Right atrium auricular region (tissue), 2 donors: ENCODE data around the gene SPP1. TPM values are rescaled to one million over a fixed set of nuclear protein-coding genes. Genes with fewer than 3 reads are reported as not detected.

Experiments
- DNase-seq: peaks from one replicate; pipeline ENCODE4 v3.0.0-alpha.2; 2019; ENCODE audit warnings: low spot score
- H3K27ac ChIP-seq, 2 donors: fragments of 200-600 bp; sonication (generic); 1 replicate in 1 of 2; 2 replicates in 1 of 2; pipeline ENCODE4 v1.5.1; 2016 to 2019
- H3K27me3 ChIP-seq, 2 donors: fragments of 200-600 bp; sonication (generic); one replicate each; pipeline versions ENCODE4 v1.5.1 to v1.6.0; 2017 to 2019
- H3K36me3 ChIP-seq: fragments of 200-600 bp; sonication (generic); one replicate; pipeline ENCODE4 v1.5.1; 2016
- H3K4me1 ChIP-seq, 2 donors: fragments of 200-600 bp; sonication (generic); one replicate each; pipeline versions ENCODE4 v1.5.1 to v1.6.0; 2017 to 2019
- H3K4me3 ChIP-seq, 2 donors: fragments of 200-600 bp; sonication (generic); 1 replicate in 1 of 2; 2 replicates in 1 of 2; pipeline ENCODE4 v1.5.1; 2017 to 2019; ENCODE audit warnings: mild to moderate bottlenecking in 1 of 2, moderate library complexity in 1 of 2
- H3K9me3 ChIP-seq, 2 donors: fragments of 200-600 bp; sonication (generic); one replicate each; pipeline ENCODE4 v1.5.1; 2019
- total RNA-seq, 2 donors: library from RNA; depleted of rRNA; stranded (reverse); fragments of >200 nt; gene quantifications; one replicate each; pipeline ENCODE4 v1.1.0, GENCODE V29; 2016
- TF ChIP-seq, protein P1 (sequence below), 2 donors: fragments of 200-600 bp; sonication (generic); IDR thresholded peaks; one replicate each; pipeline ENCODE4 v1.5.1; 2019; ENCODE audit warnings: antibody characterized with exemption in 2 of 2

Gene SPP1
- total RNA-seq = 10 to 100 TPM; 15.0 to 41.3 TPM

DNA sequence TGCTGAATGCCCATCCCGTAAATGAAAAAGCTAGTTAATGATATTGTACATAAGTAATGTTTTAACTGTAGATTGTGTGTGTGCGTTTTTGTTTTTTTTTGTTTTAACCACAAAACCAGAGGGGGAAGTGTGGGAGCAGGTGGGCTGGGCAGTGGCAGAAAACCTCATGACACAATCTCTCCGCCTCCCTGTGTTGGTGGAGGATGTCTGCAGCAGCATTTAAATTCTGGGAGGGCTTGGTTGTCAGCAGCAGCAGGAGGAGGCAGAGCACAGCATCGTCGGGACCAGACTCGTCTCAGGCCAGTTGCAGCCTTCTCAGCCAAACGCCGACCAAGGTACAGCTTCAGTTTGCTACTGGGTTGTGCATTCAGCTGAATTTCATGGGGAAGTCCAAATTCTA lies at the start of gene SPP1:
Gene SPP1 (plus strand): TSS at position 249 of the 400 bp plus-strand sequence. CDS start 1,182 bp downstream, outside the sequence.
- no peaks in the 10 kb centered on the region for H3K9me3 ChIP-seq
- H3K27ac ChIP-seq = no peak within 1 kb of the TSS
- TF ChIP-seq, protein P1, sequence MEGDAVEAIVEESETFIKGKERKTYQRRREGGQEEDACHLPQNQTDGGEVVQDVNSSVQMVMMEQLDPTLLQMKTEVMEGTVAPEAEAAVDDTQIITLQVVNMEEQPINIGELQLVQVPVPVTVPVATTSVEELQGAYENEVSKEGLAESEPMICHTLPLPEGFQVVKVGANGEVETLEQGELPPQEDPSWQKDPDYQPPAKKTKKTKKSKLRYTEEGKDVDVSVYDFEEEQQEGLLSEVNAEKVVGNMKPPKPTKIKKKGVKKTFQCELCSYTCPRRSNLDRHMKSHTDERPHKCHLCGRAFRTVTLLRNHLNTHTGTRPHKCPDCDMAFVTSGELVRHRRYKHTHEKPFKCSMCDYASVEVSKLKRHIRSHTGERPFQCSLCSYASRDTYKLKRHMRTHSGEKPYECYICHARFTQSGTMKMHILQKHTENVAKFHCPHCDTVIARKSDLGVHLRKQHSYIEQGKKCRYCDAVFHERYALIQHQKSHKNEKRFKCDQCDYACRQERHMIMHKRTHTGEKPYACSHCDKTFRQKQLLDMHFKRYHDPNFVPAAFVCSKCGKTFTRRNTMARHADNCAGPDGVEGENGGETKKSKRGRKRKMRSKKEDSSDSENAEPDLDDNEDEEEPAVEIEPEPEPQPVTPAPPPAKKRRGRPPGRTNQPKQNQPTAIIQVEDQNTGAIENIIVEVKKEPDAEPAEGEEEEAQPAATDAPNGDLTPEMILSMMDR (IDR thresholded peaks at IDR 0.05) = no peak
- no peak within 1 kb of the TSS for H3K4me3 ChIP-seq
- H3K36me3 ChIP-seq = no peaks in the 10 kb centered on the region
- no peaks in the 10 kb centered on the region for H3K4me1 ChIP-seq
- no peaks in the 10 kb centered on the region for H3K27me3 ChIP-seq
- DNase-seq = no peak

DNA sequence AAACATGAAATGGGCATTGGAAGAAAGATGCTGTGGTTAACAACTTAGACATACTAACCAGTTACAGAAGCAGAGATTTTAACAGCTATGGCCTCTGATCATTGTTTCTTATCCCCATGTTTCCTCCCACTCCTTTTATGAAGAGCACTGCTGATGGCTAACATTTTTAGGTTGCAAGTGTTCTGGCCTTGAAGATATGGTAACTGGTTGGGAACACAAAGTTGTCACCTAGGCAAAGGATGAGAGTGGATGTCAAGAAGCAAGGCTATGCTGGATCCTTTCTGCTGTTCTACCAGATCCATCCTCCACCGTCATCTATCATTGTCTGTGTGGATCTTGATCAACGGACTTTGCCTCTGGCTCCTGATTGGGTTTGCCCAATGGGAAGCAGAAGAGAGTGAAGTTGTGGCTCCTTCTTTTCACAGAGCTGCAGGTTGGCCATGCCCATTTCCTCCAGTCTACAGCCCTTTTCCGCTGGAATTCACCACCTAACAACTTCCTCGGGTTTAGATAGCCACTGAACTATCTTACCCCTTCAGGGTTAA lies 48.9 kb upstream of the SPP1 start:
- Histone ChIP-seq H3K4me1 (no peaks in the 10 kb centered on the region), H3K27ac (no peak overlapping the region), H3K36me3 (no peaks in the 10 kb centered on the region), H3K27me3 (no peaks in the 10 kb centered on the region), H3K9me3 (peaks cover 0 to under 1% of the 10 kb centered on the region in 2 donors), H3K4me3 (no peak overlapping the region)
- no peak for DNase-seq
- TF ChIP-seq, protein P1 (IDR thresholded peaks at IDR 0.05) = no peak

DNA sequence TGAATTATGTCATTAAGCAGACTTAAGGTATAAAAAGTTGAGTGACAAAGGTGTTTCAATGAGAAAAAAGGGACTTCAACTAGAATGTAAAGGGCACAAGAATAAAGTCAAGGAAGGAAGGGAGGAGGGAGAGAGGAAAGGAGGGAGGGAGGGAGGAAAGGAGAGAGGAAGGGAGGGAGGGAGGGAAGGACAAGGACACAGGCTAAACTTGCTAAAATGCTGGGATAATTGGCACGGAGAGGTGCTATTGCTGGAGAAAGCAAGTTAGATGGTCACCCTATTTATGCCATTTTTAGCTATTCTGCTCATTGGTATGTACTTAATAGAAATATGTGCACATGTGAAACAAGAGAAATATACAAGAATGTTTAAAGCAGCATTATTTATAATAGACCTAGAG lies 44.9 kb upstream of the SPP1 start:
- no peaks in the 10 kb centered on the region for H3K4me1 ChIP-seq
- H3K36me3 ChIP-seq = no peaks in the 10 kb centered on the region
- no peak overlapping the region for H3K27ac ChIP-seq
- peaks cover 0 to 10% of the 10 kb centered on the region in 2 donors for H3K9me3 ChIP-seq
- TF ChIP-seq, protein P1 (IDR thresholded peaks at IDR 0.05) = no peak
- H3K27me3 ChIP-seq = no peaks in the 10 kb centered on the region
- no peak overlapping the region for H3K4me3 ChIP-seq
- no peak for DNase-seq

DNA sequence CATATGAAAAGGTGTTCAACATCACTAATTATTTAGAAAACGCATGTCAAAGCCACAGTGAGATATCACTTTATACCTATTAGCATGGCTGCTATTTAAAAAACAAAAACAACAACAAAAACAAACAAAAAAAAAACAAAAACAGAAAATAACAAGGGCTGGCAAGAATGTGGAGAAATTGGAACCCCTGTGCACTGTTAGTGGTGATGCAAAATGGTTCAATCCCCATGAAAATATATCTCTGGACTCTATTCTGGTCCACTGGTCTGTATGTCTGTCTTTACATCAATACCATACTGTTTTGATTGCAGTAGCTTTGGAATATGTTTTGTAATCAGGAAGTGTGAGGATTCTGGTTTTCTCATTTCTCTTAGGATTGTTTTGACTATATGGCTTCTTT lies 43.6 kb upstream of the SPP1 start:
- Histone ChIP-seq H3K27me3 (no peaks in the 10 kb centered on the region), H3K27ac (no peak overlapping the region), H3K4me1 (no peaks in the 10 kb centered on the region), H3K36me3 (no peaks in the 10 kb centered on the region), H3K9me3 (peaks cover 0 to 10% of the 10 kb centered on the region in 2 donors), H3K4me3 (no peak overlapping the region)
- DNase-seq = no peak
- TF ChIP-seq, protein P1 (IDR thresholded peaks at IDR 0.05) = no peak

DNA sequence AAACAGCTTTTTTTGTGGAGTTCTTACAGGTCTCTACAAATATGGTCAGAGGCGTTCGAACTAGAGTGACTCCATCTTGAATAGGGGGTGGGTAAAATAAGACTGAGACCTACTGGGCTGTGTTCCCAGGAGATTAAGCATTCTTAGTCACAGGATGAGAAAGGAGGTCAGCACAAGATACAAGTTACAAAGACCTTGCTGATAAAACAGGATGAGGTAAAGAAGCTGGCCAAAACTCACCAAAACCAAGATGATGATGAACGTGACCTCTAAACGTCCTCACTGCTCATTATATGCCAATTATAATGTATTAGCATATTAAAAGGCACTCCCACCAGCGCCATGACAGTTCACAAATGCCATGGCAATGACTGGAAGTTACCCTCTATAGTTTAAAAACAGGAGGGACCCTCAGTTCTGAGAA lies 42.8 kb upstream of the SPP1 start:
- no peaks in the 10 kb centered on the region for H3K27me3 ChIP-seq
- no peak overlapping the region for H3K4me3 ChIP-seq
- H3K4me1 ChIP-seq = no peaks in the 10 kb centered on the region
- no peak for DNase-seq
- H3K36me3 ChIP-seq = no peaks in the 10 kb centered on the region
- no peak overlapping the region for H3K27ac ChIP-seq
- H3K9me3 ChIP-seq = peaks cover 0 to 10% of the 10 kb centered on the region in 2 donors
- TF ChIP-seq, protein P1 (IDR thresholded peaks at IDR 0.05) = no peak

DNA sequence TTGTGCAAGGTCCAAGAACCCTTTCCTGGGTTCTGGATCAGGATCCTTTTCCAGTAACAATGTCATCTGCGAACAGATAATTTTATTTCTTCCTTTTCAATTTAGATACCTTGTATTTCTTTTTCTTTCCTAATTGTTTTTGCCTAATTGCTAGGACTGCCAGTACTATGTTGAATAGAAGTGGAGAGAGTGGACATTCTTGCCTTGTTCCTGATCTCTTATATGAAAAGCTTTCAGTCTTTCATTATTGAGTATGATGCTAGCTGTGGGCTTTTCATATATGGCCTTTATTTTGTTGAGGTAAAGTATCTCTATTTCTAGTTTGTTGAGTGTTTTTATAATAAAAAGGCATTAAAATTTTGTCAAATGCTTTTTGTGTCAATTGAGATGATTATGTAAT lies 42.2 kb upstream of the SPP1 start:
- H3K27ac ChIP-seq = no peak overlapping the region
- no peaks in the 10 kb centered on the region for H3K27me3 ChIP-seq
- TF ChIP-seq, protein P1 (IDR thresholded peaks at IDR 0.05) = no peak
- H3K9me3 ChIP-seq = peaks cover 0 to 10% of the 10 kb centered on the region in 2 donors
- DNase-seq = no peak
- no peak overlapping the region for H3K4me3 ChIP-seq
- no peaks in the 10 kb centered on the region for H3K36me3 ChIP-seq
- H3K4me1 ChIP-seq = no peaks in the 10 kb centered on the region
